ENCODE measurements around the gene NPAS3.

NPAS3 gene

DNA sequence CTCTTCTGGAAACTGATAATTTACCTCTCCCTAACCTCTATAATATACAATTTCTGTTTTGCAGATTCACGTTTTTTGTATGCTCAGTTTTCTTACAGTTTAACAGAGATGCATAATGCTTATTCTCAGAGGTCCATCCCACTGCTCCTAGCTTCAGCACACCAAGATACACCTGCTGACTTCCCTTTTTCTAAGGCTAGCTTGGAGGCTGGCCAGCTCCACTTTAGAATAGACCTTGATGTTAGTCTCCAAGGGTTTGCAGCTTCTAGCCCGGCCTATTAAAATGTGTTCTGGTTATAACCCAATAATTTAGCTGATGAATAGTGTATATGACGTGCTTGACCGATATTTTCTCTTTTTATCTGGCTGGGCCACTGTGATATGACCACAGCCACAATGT is 751.0 kb downstream of the NPAS3 start:
- TF ChIP-seq, protein P1, sequence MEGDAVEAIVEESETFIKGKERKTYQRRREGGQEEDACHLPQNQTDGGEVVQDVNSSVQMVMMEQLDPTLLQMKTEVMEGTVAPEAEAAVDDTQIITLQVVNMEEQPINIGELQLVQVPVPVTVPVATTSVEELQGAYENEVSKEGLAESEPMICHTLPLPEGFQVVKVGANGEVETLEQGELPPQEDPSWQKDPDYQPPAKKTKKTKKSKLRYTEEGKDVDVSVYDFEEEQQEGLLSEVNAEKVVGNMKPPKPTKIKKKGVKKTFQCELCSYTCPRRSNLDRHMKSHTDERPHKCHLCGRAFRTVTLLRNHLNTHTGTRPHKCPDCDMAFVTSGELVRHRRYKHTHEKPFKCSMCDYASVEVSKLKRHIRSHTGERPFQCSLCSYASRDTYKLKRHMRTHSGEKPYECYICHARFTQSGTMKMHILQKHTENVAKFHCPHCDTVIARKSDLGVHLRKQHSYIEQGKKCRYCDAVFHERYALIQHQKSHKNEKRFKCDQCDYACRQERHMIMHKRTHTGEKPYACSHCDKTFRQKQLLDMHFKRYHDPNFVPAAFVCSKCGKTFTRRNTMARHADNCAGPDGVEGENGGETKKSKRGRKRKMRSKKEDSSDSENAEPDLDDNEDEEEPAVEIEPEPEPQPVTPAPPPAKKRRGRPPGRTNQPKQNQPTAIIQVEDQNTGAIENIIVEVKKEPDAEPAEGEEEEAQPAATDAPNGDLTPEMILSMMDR (IDR thresholded peaks at IDR 0.05; ENCODE audit: control extremely low read depth, extremely low read depth, low read depth, missing control alignments): no peak
- ChIA-PET CTCF (no interaction called here), POLR2A (no interaction called here)
- DNase-seq (ENCODE audit: extremely low spot score): no peak

DNA sequence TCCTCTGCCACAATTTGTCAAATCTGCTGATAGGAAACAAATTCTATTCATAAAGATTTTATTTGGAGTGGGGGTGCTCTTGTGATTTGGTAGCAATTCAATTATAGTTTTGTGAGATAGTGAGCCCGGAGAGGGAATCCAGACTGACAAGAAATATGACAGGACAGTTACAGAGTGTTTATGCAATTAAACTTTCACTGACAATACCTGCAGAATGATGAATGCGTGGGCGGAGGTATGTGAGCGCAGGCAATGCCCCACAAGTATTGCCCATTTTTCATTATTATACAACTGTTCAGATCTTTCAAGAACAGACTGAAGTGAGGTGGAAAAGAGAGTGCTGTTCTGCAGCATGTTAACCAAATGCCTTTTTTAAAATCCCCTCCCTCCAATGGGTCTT is 753.2 kb downstream of the NPAS3 start:
- DNase-seq (ENCODE audit: extremely low spot score): no peak
- ChIA-PET CTCF (no interaction called here), POLR2A (no interaction called here)
- TF ChIP-seq, protein P1 (IDR thresholded peaks at IDR 0.05; ENCODE audit: control extremely low read depth, extremely low read depth, low read depth, missing control alignments): no peak

DNA sequence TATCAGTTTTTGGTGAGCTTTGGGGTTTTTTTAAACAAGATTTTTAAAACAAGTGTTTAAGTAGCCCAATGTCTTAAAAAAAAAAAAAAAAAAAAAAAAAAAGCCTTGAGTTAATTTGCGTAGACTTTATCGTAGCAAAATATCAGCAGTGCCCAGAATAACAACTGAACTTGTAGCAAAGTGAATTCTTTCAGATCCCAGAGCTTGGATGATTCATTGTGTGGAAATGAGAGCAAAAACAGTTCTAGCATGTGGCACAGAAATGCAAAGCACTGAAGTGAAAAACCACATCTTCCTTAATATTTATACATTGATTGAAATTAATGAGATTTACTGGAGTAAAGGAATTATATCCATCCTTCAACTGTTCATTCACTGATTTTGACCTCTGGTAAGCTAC is 754.1 kb downstream of the NPAS3 start:
- no peak for DNase-seq (ENCODE audit: extremely low spot score)
- TF ChIP-seq, protein P1 (IDR thresholded peaks at IDR 0.05; ENCODE audit: control extremely low read depth, extremely low read depth, low read depth, missing control alignments): no peak
- ChIA-PET POLR2A (no interaction called here), CTCF (no interaction called here)

DNA sequence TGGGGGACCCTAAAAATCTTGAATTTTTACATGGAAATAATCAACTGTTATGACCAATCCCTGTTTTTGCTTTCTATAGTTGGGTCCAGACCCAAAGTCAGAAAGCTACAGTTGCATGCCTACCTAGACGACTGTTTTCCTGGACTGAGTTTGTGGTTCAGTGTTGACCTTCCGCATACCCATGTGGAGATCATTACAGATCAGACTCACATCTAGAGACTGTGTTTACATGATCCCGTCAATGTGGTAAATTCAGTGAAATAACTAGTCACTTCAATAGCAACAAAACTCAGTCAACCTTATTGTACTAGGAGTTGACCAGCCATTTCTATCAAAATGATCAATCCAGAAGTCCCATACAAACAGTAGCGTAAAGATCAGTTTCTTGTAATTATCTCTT is 754.6 kb downstream of the NPAS3 start:
- DNase-seq (ENCODE audit: extremely low spot score): no peak
- CTCF ChIA-PET: interaction anchor here (0.7 kb wide), 1 partner anchor 17 kb away, joined by 3 read pairs; no protein-coding TSS in a partner anchor
- TF ChIP-seq, protein P1 (IDR thresholded peaks at IDR 0.05; ENCODE audit: control extremely low read depth, extremely low read depth, low read depth, missing control alignments): no peak
- POLR2A ChIA-PET: no interaction called here

DNA sequence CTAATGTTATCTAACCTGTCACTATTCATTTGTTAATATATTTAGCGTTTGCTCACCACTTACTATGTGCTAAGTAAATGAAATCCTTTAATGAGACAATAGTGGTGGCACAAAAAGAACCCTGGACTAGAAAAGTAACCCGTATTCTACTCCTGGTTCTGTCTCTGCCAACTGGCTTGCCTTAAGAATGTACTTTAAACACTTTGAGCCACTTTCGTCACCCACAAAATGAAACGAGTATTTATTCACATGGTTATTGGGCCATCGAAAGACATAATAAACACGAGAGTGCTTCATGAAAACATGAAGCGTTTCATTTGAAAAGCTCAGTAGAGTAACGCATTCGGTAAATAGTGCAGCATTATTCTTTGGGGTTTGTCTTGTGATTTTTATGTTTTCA is 757.5 kb downstream of the NPAS3 start:
- CTCF ChIA-PET: no interaction called here
- no peak for DNase-seq (ENCODE audit: extremely low spot score)
- POLR2A ChIA-PET: no interaction called here
- TF ChIP-seq, protein P1 (IDR thresholded peaks at IDR 0.05; ENCODE audit: control extremely low read depth, extremely low read depth, low read depth, missing control alignments): no peak

DNA sequence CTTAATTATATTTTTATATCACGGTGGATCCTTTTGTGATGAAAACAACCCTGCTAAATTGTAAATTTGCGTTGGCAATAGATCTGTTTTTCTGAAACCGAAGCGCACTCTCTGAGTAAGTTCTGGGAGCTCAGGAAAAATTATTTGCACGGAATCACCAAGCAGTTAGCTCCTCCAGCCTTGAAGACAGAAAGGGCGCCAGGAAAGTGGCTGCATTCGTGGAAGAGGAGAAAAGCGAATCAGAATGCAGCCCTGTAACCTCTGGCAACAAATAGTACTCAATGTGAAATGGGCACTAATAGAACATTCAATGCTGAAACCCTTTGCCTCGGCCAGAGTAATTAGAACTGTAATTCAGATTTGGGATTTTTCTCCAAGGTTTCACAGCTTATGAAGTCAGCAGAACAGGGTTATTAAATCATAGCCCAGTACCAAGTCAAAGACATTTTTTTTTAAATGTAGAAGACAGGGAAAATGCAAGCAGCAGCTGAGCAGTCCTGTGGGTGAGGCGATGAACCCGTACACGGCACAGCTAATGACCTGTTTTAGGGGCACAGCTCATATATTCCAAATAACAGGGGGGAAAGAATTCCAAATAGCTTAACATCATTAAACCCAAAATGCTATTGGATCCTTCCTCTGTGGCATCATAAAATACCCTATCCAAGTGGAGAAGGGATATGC is 760.8 kb downstream of the NPAS3 start:
- DNase-seq (ENCODE audit: extremely low spot score): no peak
- POLR2A ChIA-PET: no interaction called here
- TF ChIP-seq, protein P1 (IDR thresholded peaks at IDR 0.05; ENCODE audit: control extremely low read depth, extremely low read depth, low read depth, missing control alignments): no peak
- CTCF ChIA-PET: interaction anchor here (1.1 to 1.8 kb wide), 3 partner anchors 11 to 16 kb away, joined by 3 to 4 read pairs (median 4); no protein-coding TSS in a partner anchor
